Measurements from ENCODE around the gene ALAS2. TPM values are rescaled to one million over a fixed set of nuclear protein-coding genes. Genes with fewer than 3 reads are reported as not detected.

Gene ALAS2
- total RNA-seq, 1 experiment from 2014 or later: not detected

GRCh38 chrX:55004231-55004630, 26.5 kb downstream of the ALAS2 start:
- Histone ChIP-seq H3K56ac (ENCODE audit: insufficient read length, low read depth, low read length) (no peak overlapping the region), H4K91ac (ENCODE audit: insufficient read length, low read depth, low read length) (no peak overlapping the region), H3K9me3 (ENCODE audit: control insufficient read depth, low read depth, low read length) (peaks cover 60% of the 10 kb centered on the region), H3K14ac (ENCODE audit: insufficient read depth, low read length) (no peak overlapping the region), H3K4me1 (ENCODE audit: insufficient read depth, low read length) (no peaks in the 10 kb centered on the region; the same call in 1 of the 2 replicates), H3K18ac (ENCODE audit: insufficient read length, low read depth, low read length) (no peak overlapping the region), H3K79me2 (ENCODE audit: insufficient read depth, low read length) (no peaks in the 10 kb centered on the region), H2BK12ac (ENCODE audit: insufficient read length, low read depth, low read length) (no peak overlapping the region), H4K5ac (ENCODE audit: insufficient read length, low read depth, low read length) (no peak overlapping the region), H3K27me3 (ENCODE audit: insufficient read depth, low read length) (no peaks in the 10 kb centered on the region), H2BK5ac (ENCODE audit: insufficient read length, low read length) (no peak overlapping the region), H3K23me2 (ENCODE audit: insufficient read length, low read depth, low read length, poor library complexity, severe bottlenecking) (peaks cover 3% of the 10 kb centered on the region), H3T11ph (ENCODE audit: low read length) (no peak overlapping the region), H3K4ac (ENCODE audit: low read depth, low read length) (no peak overlapping the region), H4K20me1 (ENCODE audit: control insufficient read depth, insufficient read depth, insufficient read length) (no peaks in the 10 kb centered on the region), H2AK5ac (ENCODE audit: insufficient read length, low read length) (no peak overlapping the region), H3K4me2 (ENCODE audit: insufficient read depth, insufficient read length, low read length) (no peak overlapping the region), H3K9ac (ENCODE audit: extremely low read depth, insufficient read length, low read length) (no peak overlapping the region), H3K23ac (ENCODE audit: insufficient read length, low read depth, low read length) (no peak overlapping the region), H3K27ac (ENCODE audit: insufficient read length, low read depth, low read length) (no peak overlapping the region), H2AFZ (ENCODE audit: low read length) (no peak overlapping the region), H2BK20ac (ENCODE audit: low read depth, low read length, poor library complexity, severe bottlenecking) (no peak overlapping the region), H2BK15ac (ENCODE audit: low read depth, low read length) (no peak overlapping the region), H4K8ac (replicated peaks; ENCODE audit: insufficient read length, low read depth, low read length) (no peak overlapping the region), H3K79me1 (ENCODE audit: insufficient read depth, low read depth, low read length, poor library complexity, severe bottlenecking) (no peaks in the 10 kb centered on the region), H2BK120ac (ENCODE audit: low read depth, low read length, poor library complexity, severe bottlenecking) (no peak overlapping the region)
- Mint-ChIP-seq H3K4me1 (peaks cover 5 to 7% of the 10 kb centered on the region in 2 experiments), H3K36me3 (ENCODE audit: insufficient read depth in 1 of 3, low read depth in 3 of 3) (peaks cover 32 to 64% (median 45%) of the 10 kb centered on the region in 3 experiments), H3K4me3 (0 out of 5 replicates have a peak overlapping the region, but pooled peaks of 1 of the 2 experiments have one; percentile 26), H3K27ac (no peak overlapping the region), H3K27me3 (ENCODE audit: low read depth) (peaks cover 1% of the 10 kb centered on the region; the same call in 1 of the 2 replicates), H3K9me3 (peaks cover 65 to 68% of the 10 kb centered on the region in 2 experiments)
- no CpG with 5 or more reads among the region's 1 CpG for WGBS (ENCODE audit: extremely low coverage, insufficient read length, low lambda C conversion rate)
- TF ChIP-seq CTCF (conservative IDR thresholded peaks at IDR 0.05): no peak
- DNase-seq: no peak
